B cell (primary cell): ENCODE data around the gene AP1M1. TPM values are rescaled to one million over a fixed set of nuclear protein-coding genes. Genes with fewer than 3 reads are reported as not detected.

Experiments used
- ATAC-seq: fragments of 200-7000 bp; cut with Tn5 transposase; one replicate; pipeline ENCODE4 v1.10.0; 2021; ENCODE audit warnings: low read depth, mild to moderate bottlenecking, moderate number of reproducible peaks, moderate library complexity
- CTCF ChIA-PET: fragments of 350-600 bp; sonication (Branson Sonifier 250); formaldehyde crosslinking; loops from one replicate; lab custom pipeline; 2021; ENCODE audit warnings: antibody characterized with exemption, inconsistent platforms; lab: Charles Lee
- POLR2A ChIA-PET: fragments of 350-600 bp; sonication (Branson Sonifier 250); formaldehyde crosslinking; loops from one replicate; lab custom pipeline; 2021; ENCODE audit warnings: antibody characterized with exemption; lab: Charles Lee
- DNase-seq: peaks from one replicate; pipeline ENCODE4 v3.0.0; 2013
- H2AFZ ChIP-seq: 2 replicates; pipeline ENCODE4 v1.6.1; 2012; ENCODE audit warnings: mild to moderate bottlenecking, low read depth, low read length; ENCODE audit not compliant: insufficient read depth, poor library complexity, severe bottlenecking
- H3K27ac ChIP-seq, 2 donors: 1 replicate in 1 of 2; 2 replicates in 1 of 2; pipeline ENCODE4 v1.5.1; 2012 to 2013; ENCODE audit warnings: low read length in 2 of 2, mild to moderate bottlenecking in 2 of 2, moderate library complexity in 1 of 2
- H3K27me3 ChIP-seq, 4 experiments: fragments of 200-600 bp in 1 of 4; sonication (generic) in 1 of 4; replicated peaks in 1 of 4; 1 replicate in 2 of 4; 2 replicates in 2 of 4; pipeline versions ENCODE4 v1.6.1 to v1.7.0; 2013 to 2016; ENCODE audit warnings: low read length in 3 of 4, mild to moderate bottlenecking in 2 of 4, mixed read lengths in 1 of 4, moderate library complexity in 1 of 4; ENCODE audit not compliant: insufficient read depth in 4 of 4, control insufficient read depth in 3 of 4; ENCODE audit errors: control extremely low read depth in 1 of 4
- H3K36me3 ChIP-seq, 2 experiments: replicated peaks in 1 of 2; 1 replicate in 1 of 2; 2 replicates in 1 of 2; pipeline versions ENCODE4 v1.6.1 to v1.7.1; 2013; ENCODE audit warnings: low read length in 1 of 2; ENCODE audit not compliant: insufficient read depth in 2 of 2, control insufficient read depth in 1 of 2; ENCODE audit errors: control extremely low read depth in 1 of 2, extremely low read depth in 1 of 2
- H3K4me1 ChIP-seq, 2 donors: fragments of 200-600 bp in 1 of 2; sonication (generic) in 1 of 2; 1 replicate in 1 of 2; 2 replicates in 1 of 2; pipeline versions ENCODE4 v1.5.1 to v1.6.1; 2013 to 2017; ENCODE audit warnings: low read length in 2 of 2; ENCODE audit not compliant: control insufficient read depth in 2 of 2, insufficient read depth in 2 of 2
- H3K4me2 ChIP-seq: replicated peaks from 2 replicates; pipeline ENCODE3; 2012; ENCODE audit warnings: mild to moderate bottlenecking, low read depth, low read length; ENCODE audit not compliant: poor library complexity, severe bottlenecking
- H3K4me3 ChIP-seq, 5 experiments: fragments of 200-600 bp in 1 of 5; sonication (generic) in 1 of 5; 1 replicate in 3 of 5; 2 replicates in 2 of 5; pipeline versions ENCODE4 v1.5.1 to v1.7.0; 2011 to 2016; ENCODE audit warnings: low read length in 4 of 5, mild to moderate bottlenecking in 4 of 5, low read depth in 2 of 5, control low read depth in 1 of 5, moderate library complexity in 1 of 5; ENCODE audit not compliant: insufficient read depth in 1 of 5; ENCODE audit errors: control extremely low read depth in 1 of 5, extremely low read depth in 1 of 5
- H3K79me2 ChIP-seq: fragments of 200-600 bp; sonication (generic); one replicate; pipeline ENCODE4 v1.6.0; 2016; ENCODE audit warnings: low read length; ENCODE audit not compliant: control insufficient read depth, insufficient read depth
- H3K9ac ChIP-seq: fragments of 200-600 bp; sonication (generic); 2 replicates; pipeline ENCODE4 v1.6.1; 2017; ENCODE audit warnings: mild to moderate bottlenecking, low read length, moderate library complexity
- H3K9me3 ChIP-seq, 3 donors: one replicate each; pipeline versions ENCODE4 v1.6.1 to v1.7.1; 2013; ENCODE audit warnings: low read length in 2 of 3; ENCODE audit not compliant: control insufficient read depth in 2 of 3, insufficient read depth in 1 of 3; ENCODE audit errors: control extremely low read depth in 1 of 3
- H4K20me1 ChIP-seq: 2 replicates; pipeline ENCODE4 v1.6.0; 2012; ENCODE audit warnings: mild to moderate bottlenecking, low read length; ENCODE audit not compliant: insufficient read depth, control insufficient read depth, poor library complexity, severe bottlenecking
- H3K27ac Mint-ChIP-seq: one replicate; pipeline ENCODE4 v1.8.0; 2021; ENCODE audit warnings: mixed read lengths
- H3K27me3 Mint-ChIP-seq: one replicate; pipeline ENCODE4 v1.8.0; 2021; ENCODE audit warnings: mixed read lengths
- H3K4me1 Mint-ChIP-seq: one replicate; pipeline ENCODE4 v1.8.0; 2021; ENCODE audit warnings: mixed read lengths
- H3K4me3 Mint-ChIP-seq: one replicate; pipeline ENCODE4 v1.8.0; 2021; ENCODE audit warnings: mixed read lengths
- H3K9me3 Mint-ChIP-seq: one replicate; pipeline ENCODE4 v1.8.0; 2022; ENCODE audit warnings: mixed read lengths; ENCODE audit not compliant: insufficient read depth
- EZH2 ChIP-seq: IDR thresholded peaks from 2 replicates; pipeline ENCODE4 v1.6.1; 2012; ENCODE audit warnings: borderline replicate concordance, low read depth, mild to moderate bottlenecking, moderate library complexity, low read length; ENCODE audit not compliant: insufficient read depth, poor library complexity, severe bottlenecking
- WGBS: methylation state at CpG from one replicate; pipeline ENCODE4 v1.1.5; 2013; ENCODE audit warnings: missing lambda C conversion rate; ENCODE audit not compliant: insufficient coverage; 5-methylcytosine and 5-hydroxymethylcytosine counted together
- intact Hi-C: fragments of 100-400 bp; cut with micrococcal nuclease; formaldehyde crosslinking; loops from one replicate; pipeline ENCODE4 v1.10.0; 2022
- polyA plus RNA-seq: library from polyadenylated mRNA; depleted of rRNA; stranded (reverse); fragments of >200 nt; gene quantifications from 2 replicates; pipeline ENCODE4 v1.2.3, GENCODE V29; 2012
- total RNA-seq, 2 donors: library from RNA; stranded (reverse); fragments of 120-200 nt in 1 of 2; gene quantifications; 1 replicate in 1 of 2; 2 replicates in 1 of 2; pipeline versions ENCODE4 v1.2.3 to v1.2.4, GENCODE V29; 2013 to 2022
- TF ChIP-seq, protein P1 (sequence below): fragments of 200-600 bp; IDR thresholded peaks from one replicate; pipeline ENCODE4 v1.8.0; 2022; ENCODE audit warnings: antibody characterized with exemption, mild to moderate bottlenecking

AP1M1 gene
- total and polyA plus RNA-seq, 2 donors (not counting 1 experiment from before 2014, with no cell fraction given): 77.8 to 102 TPM

DNA sequence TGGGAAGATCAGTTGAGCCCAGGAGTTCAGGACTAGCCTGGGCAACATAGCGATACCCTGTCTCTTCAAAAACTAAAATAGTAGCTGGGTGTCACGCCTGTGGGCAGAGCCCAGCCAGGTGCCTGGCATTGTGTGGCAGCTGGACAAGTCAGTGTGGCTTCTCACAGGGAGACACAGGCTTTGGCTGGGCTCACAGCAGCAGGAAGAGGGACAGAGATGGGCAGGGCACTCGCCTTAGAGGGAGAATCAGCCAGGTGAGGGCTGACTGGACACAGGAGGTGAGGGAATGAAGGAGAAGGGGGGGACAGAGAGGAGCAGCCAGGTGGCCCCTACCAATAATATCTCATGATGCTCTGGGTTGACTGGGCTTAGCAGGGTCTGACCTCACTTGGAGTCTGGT lies 9.2 kb upstream of the AP1M1 start:
- intact Hi-C loops: no loop called here
- ATAC-seq (no peak), DNase-seq (no peak)
- H3K4me2 ChIP-seq: no peak overlapping the region
- ChIA-PET POLR2A (no interaction called here), CTCF (interaction anchor here (0.6 to 1.7 kb wide), 3 partner anchors 146 to 357 kb away, joined by 3 to 5 read pairs (median 3); no protein-coding TSS in a partner anchor)
- H4K20me1 ChIP-seq: peaks cover 37% of the 10 kb centered on the region
- no peak overlapping the region for H3K27ac ChIP-seq
- H3K4me1 Mint-ChIP-seq: peaks cover 29% of the 10 kb centered on the region
- peaks cover 14 to 22% of the 10 kb centered on the region in 2 donors for H3K4me1 ChIP-seq
- no peaks in the 10 kb centered on the region for H3K27me3 ChIP-seq
- WGBS: 100% methylated on average over 3 of the region's 3 CpGs
- no peak overlapping the region for H3K4me3 Mint-ChIP-seq
- H2AFZ ChIP-seq: no peak overlapping the region
- no peak overlapping the region for H3K4me3 ChIP-seq
- peaks cover 14 to 46% of the 10 kb centered on the region in 2 experiments for H3K36me3 ChIP-seq
- no peaks in the 10 kb centered on the region for H3K27me3 Mint-ChIP-seq
- no peaks in the 10 kb centered on the region for H3K9me3 ChIP-seq
- H3K79me2 ChIP-seq: peaks cover 54% of the 10 kb centered on the region
- H3K9me3 Mint-ChIP-seq: no peaks in the 10 kb centered on the region
- H3K27ac Mint-ChIP-seq: no peak overlapping the region
- H3K9ac ChIP-seq: no peak overlapping the region
- TF ChIP-seq EZH2: no peak
- TF ChIP-seq, protein P1, sequence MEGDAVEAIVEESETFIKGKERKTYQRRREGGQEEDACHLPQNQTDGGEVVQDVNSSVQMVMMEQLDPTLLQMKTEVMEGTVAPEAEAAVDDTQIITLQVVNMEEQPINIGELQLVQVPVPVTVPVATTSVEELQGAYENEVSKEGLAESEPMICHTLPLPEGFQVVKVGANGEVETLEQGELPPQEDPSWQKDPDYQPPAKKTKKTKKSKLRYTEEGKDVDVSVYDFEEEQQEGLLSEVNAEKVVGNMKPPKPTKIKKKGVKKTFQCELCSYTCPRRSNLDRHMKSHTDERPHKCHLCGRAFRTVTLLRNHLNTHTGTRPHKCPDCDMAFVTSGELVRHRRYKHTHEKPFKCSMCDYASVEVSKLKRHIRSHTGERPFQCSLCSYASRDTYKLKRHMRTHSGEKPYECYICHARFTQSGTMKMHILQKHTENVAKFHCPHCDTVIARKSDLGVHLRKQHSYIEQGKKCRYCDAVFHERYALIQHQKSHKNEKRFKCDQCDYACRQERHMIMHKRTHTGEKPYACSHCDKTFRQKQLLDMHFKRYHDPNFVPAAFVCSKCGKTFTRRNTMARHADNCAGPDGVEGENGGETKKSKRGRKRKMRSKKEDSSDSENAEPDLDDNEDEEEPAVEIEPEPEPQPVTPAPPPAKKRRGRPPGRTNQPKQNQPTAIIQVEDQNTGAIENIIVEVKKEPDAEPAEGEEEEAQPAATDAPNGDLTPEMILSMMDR: no peak

DNA sequence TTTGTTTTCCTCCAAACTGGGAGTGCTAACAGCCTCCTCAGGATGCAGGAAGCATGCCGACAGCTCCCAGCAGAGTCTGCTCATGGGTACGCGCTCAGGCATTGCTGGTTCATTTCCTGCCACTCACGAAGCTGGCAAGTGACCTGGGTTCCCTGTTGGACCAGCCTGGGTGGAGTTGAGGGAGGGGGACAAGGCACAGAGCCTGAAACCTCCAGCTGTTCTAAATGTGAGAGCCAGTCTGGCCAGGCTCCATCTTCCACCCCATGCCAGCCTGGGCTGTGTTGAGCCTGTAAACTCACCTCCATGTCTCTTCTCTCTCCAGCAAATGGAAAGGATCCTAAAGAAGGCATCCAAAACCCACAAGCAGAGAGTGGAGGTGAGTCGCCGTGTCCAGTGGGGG lies 7.5 kb upstream of the AP1M1 start:
- POLR2A ChIA-PET: no interaction called here
- H3K4me1 ChIP-seq: peaks cover 10 to 17% of the 10 kb centered on the region in 2 donors
- CTCF ChIA-PET: interaction anchor here (0.6 to 0.8 kb wide), 3 partner anchors 28 to 73 kb away, joined by 3 to 4 read pairs (median 3); no protein-coding TSS in a partner anchor
- ATAC-seq (no peak), DNase-seq (no peak)
- H3K79me2 ChIP-seq: peaks cover 53% of the 10 kb centered on the region
- H3K27ac ChIP-seq: no peak overlapping the region
- no peak overlapping the region for H3K9ac ChIP-seq
- Mint-ChIP-seq H3K27ac (no peak overlapping the region), H3K27me3 (no peaks in the 10 kb centered on the region), H3K4me1 (peaks cover 24% of the 10 kb centered on the region), H3K9me3 (no peaks in the 10 kb centered on the region), H3K4me3 (no peak overlapping the region)
- no peaks in the 10 kb centered on the region for H3K9me3 ChIP-seq
- intact Hi-C loops: no loop called here
- H3K4me2 ChIP-seq: no peak overlapping the region
- TF ChIP-seq, protein P1: no peak
- no peak for TF ChIP-seq EZH2
- 87% methylated on average over 6 of the region's 6 CpGs for WGBS
- H4K20me1 ChIP-seq: peaks cover 37% of the 10 kb centered on the region
- H3K36me3 ChIP-seq: peaks cover 14 to 47% of the 10 kb centered on the region in 2 experiments
- H3K27me3 ChIP-seq: no peaks in the 10 kb centered on the region
- H2AFZ ChIP-seq: no peak overlapping the region
- no peak overlapping the region for H3K4me3 ChIP-seq
